ENCODE data around the gene CLPX.

GRCh38 chr15:65211482-65211982 lies 26.4 kb upstream of the CLPX start:
- TF ChIP-seq CTCF (IDR thresholded peaks at IDR 0.05) = no peak
- TF ChIP-seq EZH2 (IDR thresholded peaks at IDR 0.05; ENCODE audit: borderline replicate concordance, insufficient read depth, low read depth, low read length, poor library complexity, severe bottlenecking) = no peak
